HEK293 (cell line): ENCODE data around the gene LDLRAD3.

Source experiments
- CTCF ChIA-PET: fragments of 350-600 bp; formaldehyde crosslinking; extraction: SDS; loops from one replicate; lab custom pipeline; 2021; ENCODE audit warnings: antibody characterized with exemption; lab: Yijun Ruan, JAX
- POLR2A ChIA-PET: fragments of 300-600 bp; formaldehyde crosslinking; extraction: SDS; loops from one replicate; lab custom pipeline; 2020; ENCODE audit warnings: antibody characterized with exemption, inconsistent platforms; lab: Yijun Ruan, JAX
- H3K27ac ChIP-seq: fragments of 200-500 bp; sonication (Bioruptor generic); 2 replicates; pipeline ENCODE4 v1.5.1; 2014; ENCODE audit warnings: low read depth, low read length, control low read depth, inconsistent platforms; ENCODE audit errors: extremely low read depth
- H3K36me3 ChIP-seq, 2 experiments: fragments of 200-500 bp in 1 of 2; sonication (Bioruptor generic) in 1 of 2; 1 replicate in 1 of 2; 2 replicates in 1 of 2; pipeline ENCODE4 v1.5.1; 2014 to 2017; ENCODE audit warnings: inconsistent platforms in 2 of 2, low read length in 2 of 2; ENCODE audit not compliant: control insufficient read depth in 2 of 2, insufficient read depth in 1 of 2
- H3K4me1 ChIP-seq: fragments of 200-500 bp; sonication (Bioruptor generic); 2 replicates; pipeline ENCODE4 v1.5.1; 2014; ENCODE audit warnings: mild to moderate bottlenecking, low read length, inconsistent platforms; ENCODE audit not compliant: control insufficient read depth, insufficient read depth
- H3K4me3 ChIP-seq: 2 replicates; pipeline ENCODE4 v1.5.1; 2011; ENCODE audit warnings: low read depth, mild to moderate bottlenecking, control low read depth, low read length, moderate library complexity
- H3K9me3 ChIP-seq: fragments of 200-500 bp; sonication (Bioruptor generic); 2 replicates; pipeline ENCODE4 v1.5.1; 2014; ENCODE audit warnings: low read depth, low read length, inconsistent platforms; ENCODE audit not compliant: control insufficient read depth, insufficient read depth
- BCL11A ChIP-seq: fragments of 450-650 bp; formaldehyde crosslinking; IDR thresholded peaks from 2 replicates; pipeline ENCODE4 v1.5.1; 2016; ENCODE audit warnings: low read depth, missing biosample characterization, missing genetic modification characterization
- HOXA7 ChIP-seq: sonication (generic); formaldehyde crosslinking; IDR thresholded peaks from 2 replicates; pipeline ENCODE4 v1.8.1; 2022; ENCODE audit warnings: missing genetic modification reagents, borderline replicate concordance
- KLF7 ChIP-seq: fragments of 450-650 bp; formaldehyde crosslinking; IDR thresholded peaks from 2 replicates; pipeline ENCODE4 v1.5.1; 2016; ENCODE audit warnings: missing biosample characterization, missing genetic modification characterization, borderline replicate concordance
- OSR2 ChIP-seq: fragments of 450-650 bp; formaldehyde crosslinking; IDR thresholded peaks from 2 replicates; pipeline ENCODE4 v1.5.1; 2016; ENCODE audit warnings: missing biosample characterization, missing genetic modification characterization
- SALL2 ChIP-seq: fragments of 450-650 bp; formaldehyde crosslinking; IDR thresholded peaks from 2 replicates; pipeline ENCODE4 v1.5.0; 2017; ENCODE audit warnings: missing biosample characterization, mild to moderate bottlenecking, missing genetic modification characterization, borderline replicate concordance
- SCRT1 ChIP-seq: fragments of 450-650 bp; formaldehyde crosslinking; IDR thresholded peaks from 2 replicates; pipeline ENCODE4 v1.5.1; 2016; ENCODE audit warnings: missing biosample characterization, missing genetic modification characterization, borderline replicate concordance
- SP7 ChIP-seq: fragments of 450-650 bp; formaldehyde crosslinking; IDR thresholded peaks from 2 replicates; pipeline ENCODE4 v1.5.1; 2016; ENCODE audit warnings: missing biosample characterization, missing genetic modification characterization
- ZFP3 ChIP-seq: fragments of 450-650 bp; formaldehyde crosslinking; IDR thresholded peaks from 2 replicates; pipeline ENCODE4 v1.5.1; 2016; ENCODE audit warnings: low read depth, missing biosample characterization, missing genetic modification characterization
- ZFP41 ChIP-seq: fragments of 450-650 bp; formaldehyde crosslinking; IDR thresholded peaks from 2 replicates; pipeline ENCODE4 v1.5.1; 2016; ENCODE audit warnings: missing biosample characterization, missing genetic modification characterization, borderline replicate concordance
- ZNF121 ChIP-seq: fragments of 450-650 bp; formaldehyde crosslinking; IDR thresholded peaks from 2 replicates; pipeline ENCODE4 v1.5.1; 2016; ENCODE audit warnings: missing biosample characterization, missing genetic modification characterization
- ZNF155 ChIP-seq: fragments of 450-650 bp; formaldehyde crosslinking; IDR thresholded peaks from 2 replicates; pipeline ENCODE4 v1.5.1; 2016; ENCODE audit warnings: missing biosample characterization, missing genetic modification characterization
- ZNF274 ChIP-seq, 2 experiments: fragments of 200-500 bp in 1 of 2; fragments of 450-650 bp in 1 of 2; sonication (Bioruptor generic) in 1 of 2; formaldehyde crosslinking in 1 of 2; IDR thresholded peaks; 2 replicates each; pipeline versions ENCODE4 v1.5.1 to v1.6.1; 2014 to 2016; ENCODE audit warnings: borderline replicate concordance in 1 of 2, inconsistent platforms in 1 of 2, low read length in 1 of 2, missing biosample characterization in 1 of 2, missing genetic modification characterization in 1 of 2
- ZNF48 ChIP-seq: fragments of 450-650 bp; formaldehyde crosslinking; IDR thresholded peaks from 2 replicates; pipeline ENCODE4 v1.5.1; 2016; ENCODE audit warnings: missing biosample characterization, missing genetic modification characterization
- ZNF558 ChIP-seq: fragments of 450-650 bp; formaldehyde crosslinking; IDR thresholded peaks from 2 replicates; pipeline ENCODE4 v1.5.1; 2016; ENCODE audit warnings: missing biosample characterization, missing genetic modification characterization
- ZNF843 ChIP-seq: fragments of 450-650 bp; formaldehyde crosslinking; IDR thresholded peaks from 2 replicates; pipeline ENCODE4 v1.5.1; 2016; ENCODE audit warnings: missing biosample characterization, missing genetic modification characterization
- TF ChIP-seq, protein P1 (sequence below): fragments of 450-650 bp; formaldehyde crosslinking; IDR thresholded peaks from 2 replicates; pipeline ENCODE4 v1.5.1; 2016; ENCODE audit warnings: missing biosample characterization, missing genetic modification characterization
- TF ChIP-seq, protein P2 (sequence below): fragments of 450-650 bp; formaldehyde crosslinking; IDR thresholded peaks from 2 replicates; pipeline ENCODE4 v1.5.1; 2016; ENCODE audit warnings: missing biosample characterization, missing genetic modification characterization
- TF ChIP-seq, protein P3 (sequence below): fragments of 450-650 bp; formaldehyde crosslinking; IDR thresholded peaks from 2 replicates; pipeline ENCODE4 v1.5.1; 2016; ENCODE audit warnings: missing biosample characterization, missing genetic modification characterization

Gene LDLRAD3

DNA sequence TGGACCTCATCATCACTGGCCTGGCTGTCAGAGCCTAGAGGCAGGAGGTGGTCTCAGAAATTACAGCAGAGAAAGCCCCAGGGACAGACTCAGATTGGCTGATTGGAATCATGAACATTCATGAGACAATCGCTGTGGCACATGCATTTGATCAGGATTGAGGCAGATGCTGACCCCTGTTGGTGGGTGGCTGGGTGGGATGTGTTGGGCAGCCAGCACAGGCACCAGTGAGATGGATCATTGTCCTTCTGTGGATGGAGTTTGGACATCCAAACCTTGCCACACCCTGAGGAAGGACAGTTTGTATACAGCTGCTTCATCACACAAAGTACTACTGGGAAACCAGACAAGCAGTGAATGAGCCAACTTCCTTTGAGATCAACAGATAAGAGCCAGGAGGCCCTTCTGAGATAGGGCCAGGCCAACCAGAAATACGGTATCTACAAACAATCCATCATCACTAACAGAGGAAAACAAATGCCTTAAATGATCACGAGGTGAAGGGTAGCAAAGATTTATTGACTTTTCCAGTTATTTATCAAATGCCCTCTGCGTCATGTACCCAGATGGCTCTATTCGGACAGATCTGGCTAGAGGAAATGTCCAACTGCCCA lies 328.0 kb downstream of the LDLRAD3 start:
- TF ChIP-seq ZNF843 (tag by site-specific recombination), result no peak
- no peak for TF ChIP-seq ZFP41 (tag by site-specific recombination)
- TF ChIP-seq SALL2 (tag by site-specific recombination), result no peak
- TF ChIP-seq, protein P1, sequence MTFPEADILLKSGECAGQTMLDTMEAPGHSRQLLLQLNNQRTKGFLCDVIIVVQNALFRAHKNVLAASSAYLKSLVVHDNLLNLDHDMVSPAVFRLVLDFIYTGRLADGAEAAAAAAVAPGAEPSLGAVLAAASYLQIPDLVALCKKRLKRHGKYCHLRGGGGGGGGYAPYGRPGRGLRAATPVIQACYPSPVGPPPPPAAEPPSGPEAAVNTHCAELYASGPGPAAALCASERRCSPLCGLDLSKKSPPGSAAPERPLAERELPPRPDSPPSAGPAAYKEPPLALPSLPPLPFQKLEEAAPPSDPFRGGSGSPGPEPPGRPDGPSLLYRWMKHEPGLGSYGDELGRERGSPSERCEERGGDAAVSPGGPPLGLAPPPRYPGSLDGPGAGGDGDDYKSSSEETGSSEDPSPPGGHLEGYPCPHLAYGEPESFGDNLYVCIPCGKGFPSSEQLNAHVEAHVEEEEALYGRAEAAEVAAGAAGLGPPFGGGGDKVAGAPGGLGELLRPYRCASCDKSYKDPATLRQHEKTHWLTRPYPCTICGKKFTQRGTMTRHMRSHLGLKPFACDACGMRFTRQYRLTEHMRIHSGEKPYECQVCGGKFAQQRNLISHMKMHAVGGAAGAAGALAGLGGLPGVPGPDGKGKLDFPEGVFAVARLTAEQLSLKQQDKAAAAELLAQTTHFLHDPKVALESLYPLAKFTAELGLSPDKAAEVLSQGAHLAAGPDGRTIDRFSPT (tag by site-specific recombination), result no peak
- no peak for TF ChIP-seq ZFP3 (tag by site-specific recombination)
- no peak for TF ChIP-seq KLF7
- TF ChIP-seq ZNF155, result no peak
- TF ChIP-seq ZNF558 (tag by site-specific recombination), result no peak
- TF ChIP-seq, protein P2, sequence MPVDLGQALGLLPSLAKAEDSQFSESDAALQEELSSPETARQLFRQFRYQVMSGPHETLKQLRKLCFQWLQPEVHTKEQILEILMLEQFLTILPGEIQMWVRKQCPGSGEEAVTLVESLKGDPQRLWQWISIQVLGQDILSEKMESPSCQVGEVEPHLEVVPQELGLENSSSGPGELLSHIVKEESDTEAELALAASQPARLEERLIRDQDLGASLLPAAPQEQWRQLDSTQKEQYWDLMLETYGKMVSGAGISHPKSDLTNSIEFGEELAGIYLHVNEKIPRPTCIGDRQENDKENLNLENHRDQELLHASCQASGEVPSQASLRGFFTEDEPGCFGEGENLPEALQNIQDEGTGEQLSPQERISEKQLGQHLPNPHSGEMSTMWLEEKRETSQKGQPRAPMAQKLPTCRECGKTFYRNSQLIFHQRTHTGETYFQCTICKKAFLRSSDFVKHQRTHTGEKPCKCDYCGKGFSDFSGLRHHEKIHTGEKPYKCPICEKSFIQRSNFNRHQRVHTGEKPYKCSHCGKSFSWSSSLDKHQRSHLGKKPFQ (tag by site-specific recombination), result no peak
- TF ChIP-seq BCL11A (tag by site-specific recombination), result no peak
- no peak for TF ChIP-seq OSR2 (tag by site-specific recombination)
- TF ChIP-seq SP7 (tag by site-specific recombination), result no peak
- TF ChIP-seq HOXA7, result no peak
- no peak for TF ChIP-seq ZNF48 (tag by site-specific recombination)
- TF ChIP-seq SCRT1 (tag by site-specific recombination), result no peak
- no peak for TF ChIP-seq ZNF274 (IDR thresholded peaks at IDR 0.05; ENCODE audit: low read length)
- TF ChIP-seq ZNF274 (tag by site-specific recombination; IDR thresholded peaks at IDR 0.05; ENCODE audit: borderline replicate concordance), result no peak
- no peak overlapping the region for H3K27ac ChIP-seq
- H3K4me1 ChIP-seq, result no peaks in the 10 kb centered on the region
- H3K9me3 ChIP-seq, result no peaks in the 10 kb centered on the region
- ChIA-PET CTCF (interaction anchor here (0.8 to 1.6 kb wide), 4 partner anchors 13 to 784 kb away, joined by 3 to 4 read pairs (median 4); no protein-coding TSS in a partner anchor), POLR2A (no interaction called here)
- H3K4me3 ChIP-seq, result no peak overlapping the region
- H3K36me3 ChIP-seq, result peaks cover 0 to 28% of the 10 kb centered on the region in 2 experiments; a peak in 1 of 3 replicates

DNA sequence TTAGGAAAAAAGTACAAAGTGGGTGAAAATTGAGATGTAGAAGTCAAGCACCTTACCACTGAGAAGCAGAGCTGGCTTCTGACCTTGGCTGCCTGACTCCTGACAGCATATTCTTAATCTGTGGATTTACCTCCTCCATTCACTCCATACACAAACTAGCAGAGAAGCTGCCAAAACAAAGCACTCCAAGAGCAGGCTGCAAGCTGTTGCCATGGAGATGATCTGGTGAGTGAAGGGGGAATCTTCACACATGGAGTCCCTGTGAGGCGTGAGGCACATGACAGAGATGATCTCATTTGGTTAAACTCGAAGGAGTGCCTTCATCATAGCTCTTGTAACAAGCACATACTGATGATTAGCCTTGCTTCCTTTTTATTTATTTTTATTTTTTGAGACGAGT lies 329.2 kb downstream of the LDLRAD3 start:
- H3K9me3 ChIP-seq, result no peaks in the 10 kb centered on the region
- ChIA-PET CTCF (interaction anchor here (0.6 to 1.6 kb wide), 7 partner anchors 8 to 785 kb away, joined by 3 to 6 read pairs (median 4); no protein-coding TSS in a partner anchor), POLR2A (no interaction called here)
- no peak overlapping the region for H3K27ac ChIP-seq
- no peaks in the 10 kb centered on the region for H3K4me1 ChIP-seq
- peaks cover 0 to 28% of the 10 kb centered on the region in 2 experiments; a peak in 1 of 3 replicates for H3K36me3 ChIP-seq
- TF ChIP-seq ZNF121 (tag by site-specific recombination), result no peak
- TF ChIP-seq, protein P3, sequence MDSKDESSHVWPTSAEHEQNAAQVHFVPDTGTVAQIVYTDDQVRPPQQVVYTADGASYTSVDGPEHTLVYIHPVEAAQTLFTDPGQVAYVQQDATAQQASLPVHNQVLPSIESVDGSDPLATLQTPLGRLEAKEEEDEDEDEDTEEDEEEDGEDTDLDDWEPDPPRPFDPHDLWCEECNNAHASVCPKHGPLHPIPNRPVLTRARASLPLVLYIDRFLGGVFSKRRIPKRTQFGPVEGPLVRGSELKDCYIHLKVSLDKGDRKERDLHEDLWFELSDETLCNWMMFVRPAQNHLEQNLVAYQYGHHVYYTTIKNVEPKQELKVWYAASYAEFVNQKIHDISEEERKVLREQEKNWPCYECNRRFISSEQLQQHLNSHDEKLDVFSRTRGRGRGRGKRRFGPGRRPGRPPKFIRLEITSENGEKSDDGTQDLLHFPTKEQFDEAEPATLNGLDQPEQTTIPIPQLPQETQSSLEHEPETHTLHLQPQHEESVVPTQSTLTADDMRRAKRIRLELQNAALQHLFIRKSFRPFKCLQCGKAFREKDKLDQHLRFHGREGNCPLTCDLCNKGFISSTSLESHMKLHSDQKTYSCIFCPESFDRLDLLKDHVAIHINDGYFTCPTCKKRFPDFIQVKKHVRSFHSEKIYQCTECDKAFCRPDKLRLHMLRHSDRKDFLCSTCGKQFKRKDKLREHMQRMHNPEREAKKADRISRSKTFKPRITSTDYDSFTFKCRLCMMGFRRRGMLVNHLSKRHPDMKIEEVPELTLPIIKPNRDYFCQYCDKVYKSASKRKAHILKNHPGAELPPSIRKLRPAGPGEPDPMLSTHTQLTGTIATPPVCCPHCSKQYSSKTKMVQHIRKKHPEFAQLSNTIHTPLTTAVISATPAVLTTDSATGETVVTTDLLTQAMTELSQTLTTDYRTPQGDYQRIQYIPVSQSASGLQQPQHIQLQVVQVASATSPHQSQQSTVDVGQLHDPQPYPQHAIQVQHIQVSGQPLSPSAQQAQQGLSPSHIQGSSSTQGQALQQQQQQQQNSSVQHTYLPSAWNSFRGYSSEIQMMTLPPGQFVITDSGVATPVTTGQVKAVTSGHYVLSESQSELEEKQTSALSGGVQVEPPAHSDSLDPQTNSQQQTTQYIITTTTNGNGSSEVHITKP, result peak; percentile 34; the same call in 1 of the 2 replicates
- H3K4me3 ChIP-seq, result no peak overlapping the region
